ENCODE results near the gene CXorf65.

The CXorf65 gene

GRCh38 chrX:71106427-71106826 is at the start of gene CXorf65:
TSS of gene CXorf65 (minus strand) at chrX:71106740. CDS start at chrX:71106556, 184 bp downstream.
- TF ChIP-seq GATA1 (IDR thresholded peaks at IDR 0.05; ENCODE audit: low read depth, low read length), result no peak
- TF ChIP-seq POLR2A (IDR thresholded peaks at IDR 0.05; ENCODE audit: low read length), result peak; percentile 34
- DNase-seq, result peak; percentile 62 to 66

GRCh38 chrX:71154641-71155040 is 48.1 kb upstream of the CXorf65 start:
- TF ChIP-seq GATA1 (IDR thresholded peaks at IDR 0.05; ENCODE audit: low read depth, low read length) (no peak), POLR2A (IDR thresholded peaks at IDR 0.05; ENCODE audit: low read length) (no peak)
- DNase-seq, result no peak

GRCh38 chrX:71154196-71154595 is 47.7 kb upstream of the CXorf65 start:
- no peak for TF ChIP-seq POLR2A (IDR thresholded peaks at IDR 0.05; ENCODE audit: low read length)
- TF ChIP-seq GATA1 (IDR thresholded peaks at IDR 0.05; ENCODE audit: low read depth, low read length), result no peak
- no peak for DNase-seq

- TF ChIP-seq GATA1 (IDR thresholded peaks at IDR 0.05; ENCODE audit: low read depth, low read length) (no peak), POLR2A (IDR thresholded peaks at IDR 0.05; ENCODE audit: low read length) (no peak)
- no peak for DNase-seq
Observed at GRCh38 chrX:71151366-71151765, 44.8 kb upstream of the CXorf65 start.

- DNase-seq, result no peak
- TF ChIP-seq POLR2A (IDR thresholded peaks at IDR 0.05; ENCODE audit: low read length) (no peak), GATA1 (IDR thresholded peaks at IDR 0.05; ENCODE audit: low read depth, low read length) (no peak)
Observed at GRCh38 chrX:71148278-71148663, 41.7 kb upstream of the CXorf65 start.

GRCh38 chrX:71147496-71148277 is 41.1 kb upstream of the CXorf65 start:
- TF ChIP-seq GATA1 (IDR thresholded peaks at IDR 0.05; ENCODE audit: low read depth, low read length), result no peak
- no peak for TF ChIP-seq POLR2A (IDR thresholded peaks at IDR 0.05; ENCODE audit: low read length)
- no peak for DNase-seq

- peak; percentile 1 to 7 for DNase-seq
- no peak for TF ChIP-seq POLR2A (IDR thresholded peaks at IDR 0.05; ENCODE audit: low read length)
Observed at GRCh38 chrX:71144651-71145050, 38.1 kb upstream of the CXorf65 start, which contains the start of gene NLGN3. TSS of gene NLGN3 (plus strand) at chrX:71144841. CDS start at chrX:71147750, 2,909 bp downstream.

GRCh38 chrX:71143508-71143907 is 37.0 kb upstream of the CXorf65 start:
- DNase-seq, result peak; percentile 33 to 53

GRCh38 chrX:71140440-71140839 is 33.9 kb upstream of the CXorf65 start:
- peak in 1 of 2 experiments; percentile 44 for DNase-seq
- TF ChIP-seq POLR2A (IDR thresholded peaks at IDR 0.05; ENCODE audit: low read length) (no peak), GATA1 (IDR thresholded peaks at IDR 0.05; ENCODE audit: low read depth, low read length) (no peak)

More at GRCh38 chrX:71143508-71143907, 37.0 kb upstream of the CXorf65 start:
- TF ChIP-seq GATA1 (IDR thresholded peaks at IDR 0.05; ENCODE audit: low read depth, low read length) (no peak), POLR2A (IDR thresholded peaks at IDR 0.05; ENCODE audit: low read length) (peak; percentile 13)

GRCh38 chrX:71131510-71131909 is 25.0 kb upstream of the CXorf65 start:
- peak; percentile 83 to 91 for DNase-seq
- TF ChIP-seq GATA1 (IDR thresholded peaks at IDR 0.05; ENCODE audit: low read depth, low read length) (peak; percentile 46), POLR2A (IDR thresholded peaks at IDR 0.05; ENCODE audit: low read length) (no peak)

GRCh38 chrX:71128915-71129765 is 22.6 kb upstream of the CXorf65 start:
- TF ChIP-seq POLR2A (IDR thresholded peaks at IDR 0.05; ENCODE audit: low read length) (no peak), GATA1 (IDR thresholded peaks at IDR 0.05; ENCODE audit: low read depth, low read length) (no peak)
- peak; percentile 77 to 84 for DNase-seq

GRCh38 chrX:71128166-71128833 is 21.8 kb upstream of the CXorf65 start:
- no peak for TF ChIP-seq GATA1 (IDR thresholded peaks at IDR 0.05; ENCODE audit: low read depth, low read length)
- no peak for TF ChIP-seq POLR2A (IDR thresholded peaks at IDR 0.05; ENCODE audit: low read length)
- no peak for DNase-seq

- peak; percentile 37 to 51 for DNase-seq
- TF ChIP-seq POLR2A (IDR thresholded peaks at IDR 0.05; ENCODE audit: low read length), result no peak
- no peak for TF ChIP-seq GATA1 (IDR thresholded peaks at IDR 0.05; ENCODE audit: low read depth, low read length)
Observed at GRCh38 chrX:71118985-71119535, 12.5 kb upstream of the CXorf65 start.

All from erythroblast (primary cell).